HepG2 (cell line): ENCODE results near the gene PHF23. TPM values are rescaled to one million over a fixed set of nuclear protein-coding genes. Genes with fewer than 3 reads are reported as not detected.

Source experiments
- ATF1 ChIP-seq: IDR thresholded peaks from 2 replicates; pipeline ENCODE4 v1.6.1; 2016; ENCODE audit warnings: mild to moderate bottlenecking, control low read depth
- CBX2 ChIP-seq, 2 experiments: fragments of 200-600 bp in 1 of 2; sonication (generic); formaldehyde crosslinking in 1 of 2; IDR thresholded peaks; 2 replicates each; pipeline versions ENCODE4 v1.7.0 to v1.8.1; 2018 to 2022; ENCODE audit warnings: low read depth in 2 of 2, low read length in 1 of 2, mild to moderate bottlenecking in 1 of 2, missing genetic modification reagents in 1 of 2
- CENPX ChIP-seq: sonication (generic); formaldehyde crosslinking; IDR thresholded peaks from 2 replicates; pipeline ENCODE4 v1.9.0; 2021; ENCODE audit warnings: mild to moderate bottlenecking, missing genetic modification reagents, moderate library complexity
- CREBL2 ChIP-seq: sonication (generic); formaldehyde crosslinking; IDR thresholded peaks from 2 replicates; pipeline ENCODE4 v1.8.1; 2023; ENCODE audit warnings: missing genetic modification reagents, mild to moderate bottlenecking, borderline replicate concordance
- HES4 ChIP-seq: sonication (generic); formaldehyde crosslinking; IDR thresholded peaks from 2 replicates; pipeline ENCODE4 v1.9.0; 2021; ENCODE audit warnings: mild to moderate bottlenecking, missing genetic modification reagents, borderline replicate concordance
- NR0B2 ChIP-seq: sonication (generic); formaldehyde crosslinking; IDR thresholded peaks from 2 replicates; pipeline ENCODE4 v1.4.0; 2020; ENCODE audit warnings: mild to moderate bottlenecking, missing genetic modification reagents
- PHF21A ChIP-seq: sonication (generic); formaldehyde crosslinking; IDR thresholded peaks from 2 replicates; pipeline ENCODE4 v1.5.0; 2020; ENCODE audit warnings: mild to moderate bottlenecking, missing genetic modification reagents
- POLR2AphosphoS5 ChIP-seq: IDR thresholded peaks from 2 replicates; pipeline ENCODE4 v1.6.1; 2012; ENCODE audit warnings: low read depth, low read length
- POLR2G ChIP-seq: fragments of 200-400 bp; formaldehyde crosslinking; IDR thresholded peaks from 2 replicates; pipeline ENCODE4 v1.6.1; 2018; ENCODE audit warnings: mild to moderate bottlenecking, low read depth, low read length, moderate library complexity
- RERE ChIP-seq: IDR thresholded peaks from 2 replicates; pipeline ENCODE4 v1.6.1; 2016; ENCODE audit warnings: low read depth, missing genetic modification reagents, missing compliant biosample characterization
- THAP8 ChIP-seq: sonication (generic); formaldehyde crosslinking; IDR thresholded peaks from 2 replicates; pipeline ENCODE4 v1.5.1; 2020; ENCODE audit warnings: missing genetic modification reagents, mild to moderate bottlenecking, borderline replicate concordance
- TIGD3 ChIP-seq: sonication (generic); formaldehyde crosslinking; IDR thresholded peaks from 2 replicates; pipeline ENCODE4 v1.5.1; 2020; ENCODE audit warnings: mild to moderate bottlenecking, missing genetic modification reagents, borderline replicate concordance
- ZNF296 ChIP-seq: sonication (generic); formaldehyde crosslinking; conservative IDR thresholded peaks from 2 replicates; pipeline ENCODE4 v1.5.0; 2020; ENCODE audit warnings: mild to moderate bottlenecking, missing genetic modification reagents
- ZXDC ChIP-seq: sonication (generic); formaldehyde crosslinking; IDR thresholded peaks from 2 replicates; pipeline ENCODE4 v1.5.0; 2020; ENCODE audit warnings: mild to moderate bottlenecking, missing genetic modification reagents
- polyA plus RNA-seq, 8 experiments: library from polyadenylated mRNA; depleted of rRNA in 3 of 8; stranded (reverse) in 7 of 8; unstranded in 1 of 8; fragments of >200 nt; fragmentation: Illumina TruSeq in 4 of 8; extraction: Trizol in 4 of 8; gene quantifications; 2 replicates each; pipeline versions ENCODE4 v1.2.1 to v1.2.3, GENCODE V29; 2011 to 2016; ENCODE audit warnings: low read depth in 4 of 8, missing spikeins in 1 of 8, mixed read lengths in 1 of 8; ENCODE audit not compliant: insufficient read depth in 1 of 8
- total RNA-seq, 5 experiments: library from RNA; depleted of rRNA; stranded (reverse); fragments of >200 nt; fragmentation: Illumina TruSeq; extraction: Trizol; gene quantifications; 2 replicates each; pipeline ENCODE4 v1.2.3, GENCODE V29; 2016; ENCODE audit warnings: low read depth in 1 of 5

Gene PHF23
- total and polyA plus RNA-seq, 2 of the 13 experiments (the other 11 are each of a cell fraction or from before 2014, with no cell fraction given), result 27.6 to 33.2 TPM

GRCh38 chr17:7222093-7222971 is 16.9 kb downstream of the PHF23 start (continued):
- TF ChIP-seq TIGD3, result no peak
- TF ChIP-seq ATF1 (CRISPR knock-in tag), result no peak
- no peak for TF ChIP-seq CREBL2 (CRISPR knock-in tag)
- TF ChIP-seq ZNF296 (CRISPR knock-in tag), result 0 out of 2 replicates have a peak, but pooled peaks have one; percentile 32
- TF ChIP-seq NR0B2, result 0 out of 2 replicates have a peak, but pooled peaks have one; percentile 23
- TF ChIP-seq CENPX (CRISPR knock-in tag), result no peak
- 0 out of 2 replicates have a peak, but pooled peaks have one; percentile 26 for TF ChIP-seq PHF21A (CRISPR knock-in tag)
- no peak for TF ChIP-seq CBX2 (IDR thresholded peaks at IDR 0.05; ENCODE audit: low read depth, low read length)
- TF ChIP-seq CBX2 (CRISPR knock-in tag; IDR thresholded peaks at IDR 0.05; ENCODE audit: low read depth), result no peak
- peak; percentile 10 for TF ChIP-seq POLR2G
- no peak for TF ChIP-seq RERE (CRISPR knock-in tag)
- TF ChIP-seq POLR2AphosphoS5, result 0 out of 2 replicates have a peak, but pooled peaks have one; percentile 46
- TF ChIP-seq HES4 (CRISPR knock-in tag), result 0 out of 2 replicates have a peak, but pooled peaks have one; percentile 39
- no peak for TF ChIP-seq ZXDC (CRISPR knock-in tag)
- TF ChIP-seq THAP8, result no peak
